Endothelial cell of umbilical vein (primary cell): ENCODE data around the gene ENPP4. TPM values are rescaled to one million over a fixed set of nuclear protein-coding genes. Genes with fewer than 3 reads are reported as not detected.

ENCODE experiments used
- BruUV-seq: library from RNA; stranded (reverse); fragments of 400-500 nt; replicated peaks from 2 replicates; lab custom pipeline; 2021; lab: Mats Ljungman, UMichigan
- CTCF ChIA-PET: fragments of 300-600, 350-600 bp; sonication (Branson Sonifier 250); formaldehyde crosslinking; loops from one replicate; lab custom pipeline; 2021; ENCODE audit warnings: antibody characterized with exemption, inconsistent platforms; lab: Charles Lee
- POLR2A ChIA-PET: fragments of 300-600, 350-600 bp; sonication (Branson Sonifier 250); formaldehyde crosslinking; loops from one replicate; lab custom pipeline; 2021; ENCODE audit warnings: antibody characterized with exemption, inconsistent platforms; lab: Charles Lee
- DNase-seq: peaks from one replicate; pipeline ENCODE4 v3.0.0-alpha.2; 2011; ENCODE audit warnings: low read depth, low spot score
- FAIRE-seq: peaks from 2 replicates; lab custom pipeline; 2011; peaks lifted over from hg19 to GRCh38; lab: Jason Lieb, UNC
- H2AFZ ChIP-seq: 2 replicates; pipeline ENCODE4 v1.6.0; 2012; ENCODE audit warnings: low read depth, low read length, control low read depth, inconsistent platforms
- H3K27ac ChIP-seq: 2 replicates; pipeline ENCODE4 v1.5.1; 2011; ENCODE audit warnings: low read depth, mild to moderate bottlenecking, control low read depth, low read length, moderate library complexity; ENCODE audit not compliant: insufficient read depth
- H3K27me3 ChIP-seq, 2 experiments: 2 replicates each; pipeline versions ENCODE4 v1.6.0 to v1.6.1; 2011; ENCODE audit warnings: low read length in 2 of 2, mixed read lengths in 1 of 2; ENCODE audit not compliant: control insufficient read depth in 2 of 2, insufficient read depth in 2 of 2
- H3K36me3 ChIP-seq, 2 experiments: 2 replicates in 1 of 2; 3 replicates in 1 of 2; pipeline ENCODE4 v1.5.1; 2011; ENCODE audit warnings: low read length in 2 of 2, mild to moderate bottlenecking in 1 of 2, moderate library complexity in 1 of 2; ENCODE audit not compliant: control insufficient read depth in 2 of 2, insufficient read depth in 2 of 2; ENCODE audit errors: extremely low read depth in 1 of 2
- H3K4me1 ChIP-seq: 3 replicates; pipeline ENCODE4 v1.5.1; 2011; ENCODE audit warnings: mild to moderate bottlenecking, low read length; ENCODE audit not compliant: control insufficient read depth, insufficient read depth; ENCODE audit errors: extremely low read depth
- H3K4me2 ChIP-seq: 2 replicates; pipeline ENCODE4 v1.6.1; 2011; ENCODE audit warnings: low read length, control low read depth, mixed read lengths; ENCODE audit not compliant: insufficient read depth
- H3K4me3 ChIP-seq, 3 experiments: fragments of 200-600 bp in 1 of 3; sonication (generic), shearing (Covaris generic) in 1 of 3; replicated peaks in 1 of 3; 2 replicates each; pipeline ENCODE4 v1.5.1; 2011 to 2016; ENCODE audit warnings: control low read depth in 3 of 3, low read length in 3 of 3, mild to moderate bottlenecking in 2 of 3, inconsistent platforms in 1 of 3, low read depth in 1 of 3, moderate library complexity in 1 of 3; ENCODE audit not compliant: insufficient read depth in 1 of 3
- H3K79me2 ChIP-seq: 2 replicates; pipeline ENCODE4 v1.6.0; 2012; ENCODE audit warnings: low read length, inconsistent platforms; ENCODE audit not compliant: control insufficient read depth, insufficient read depth
- H3K9ac ChIP-seq: replicated peaks from 2 replicates; pipeline ENCODE3; 2011; ENCODE audit warnings: low read length, control low read depth; ENCODE audit not compliant: insufficient read depth; ENCODE audit errors: extremely low read depth
- H3K9me1 ChIP-seq: replicated peaks from 3 replicates; pipeline ENCODE4 v1.6.0; 2011; ENCODE audit warnings: mild to moderate bottlenecking, low read length; ENCODE audit not compliant: control insufficient read depth, insufficient read depth; ENCODE audit errors: extremely low read depth
- H3K9me3 ChIP-seq: replicated peaks from 2 replicates; pipeline ENCODE4 v1.5.1; 2012; ENCODE audit warnings: low read length, inconsistent platforms; ENCODE audit not compliant: control insufficient read depth, insufficient read depth
- H4K20me1 ChIP-seq: replicated peaks from 2 replicates; pipeline ENCODE3; 2011; ENCODE audit warnings: mild to moderate bottlenecking, low read length; ENCODE audit not compliant: control insufficient read depth, insufficient read depth; ENCODE audit errors: extremely low read depth
- EZH2 ChIP-seq: IDR thresholded peaks from 2 replicates; pipeline ENCODE4 v1.6.1; 2012; ENCODE audit warnings: borderline replicate concordance, low read depth, mild to moderate bottlenecking, moderate library complexity, low read length, inconsistent platforms; ENCODE audit not compliant: severe bottlenecking
- FOS ChIP-seq: IDR thresholded peaks from 2 replicates; pipeline ENCODE4 v1.6.1; 2011; ENCODE audit warnings: mild to moderate bottlenecking, low read length, moderate library complexity, borderline replicate concordance; ENCODE audit not compliant: insufficient read depth
- MYC ChIP-seq: IDR thresholded peaks from one replicate; pipeline ENCODE4 v1.6.1; 2011; ENCODE audit warnings: mild to moderate bottlenecking, low read depth, low read length
- POLR2A ChIP-seq: IDR thresholded peaks from 2 replicates; pipeline ENCODE4 v1.6.1; 2012; ENCODE audit warnings: low read depth, mild to moderate bottlenecking, control low read depth, low read length
- dilution Hi-C: fragments of 300-500 bp; cut with MboI; formaldehyde crosslinking; loops from one replicate; pipeline ENCODE4 v1.15.0; 2019; ENCODE audit warnings: low sequenced_read_pairs; ENCODE audit not compliant: extremely low pct_ligation_motif_present
- intact Hi-C: fragments of 100-400 bp; cut with micrococcal nuclease; formaldehyde crosslinking; loops from one replicate; pipeline ENCODE4 v1.10.0; 2022
- polyA plus RNA-seq, 4 experiments: library from polyadenylated mRNA; depleted of rRNA in 3 of 4; stranded (reverse) in 3 of 4; unstranded in 1 of 4; fragments of >200 nt; gene quantifications; 2 replicates each; pipeline versions ENCODE4 v1.2.1 to v1.2.3, GENCODE V29; 2011 to 2012; ENCODE audit warnings: missing spikeins in 1 of 4
- total RNA-seq: library from RNA; stranded (reverse); gene quantifications from 2 replicates; pipeline ENCODE4 v1.2.3, GENCODE V29; 2021
- TF ChIP-seq, protein P1 (sequence below): IDR thresholded peaks from 2 replicates; pipeline ENCODE4 v1.6.1; 2011; ENCODE audit not compliant: insufficient read depth, insufficient read length
- TF ChIP-seq, protein P2 (sequence below), 2 donors: IDR thresholded peaks; 1 replicate in 1 of 2; 2 replicates in 1 of 2; pipeline ENCODE4 v1.5.1; 2011; ENCODE audit warnings: low read length in 2 of 2, mild to moderate bottlenecking in 2 of 2, moderate library complexity in 2 of 2, control low read depth in 1 of 2, inconsistent platforms in 1 of 2, low read depth in 1 of 2; ENCODE audit not compliant: insufficient read depth in 1 of 2; ENCODE audit errors: extremely low read depth in 1 of 2

The ENPP4 gene
- total and polyA plus RNA-seq, 2 donors (not counting 3 experiments of a cell fraction or from before 2014, with no cell fraction given), result 1.5 to 3.9 TPM

- peak; percentile 89 for FAIRE-seq
- Histone ChIP-seq H3K27ac (no peak overlapping the region), H3K4me1 (no peaks in the 10 kb centered on the region), H3K36me3 (no peaks in the 10 kb centered on the region), H3K79me2 (no peaks in the 10 kb centered on the region), H3K9me1 (no peaks in the 10 kb centered on the region), H3K4me2 (no peak overlapping the region), H3K9me3 (no peaks in the 10 kb centered on the region), H3K27me3 (peaks cover 5 to 13% of the 10 kb centered on the region in 2 experiments), H3K9ac (no peak overlapping the region), H2AFZ (no peak overlapping the region), H4K20me1 (no peaks in the 10 kb centered on the region), H3K4me3 (no peak overlapping the region)
- intact Hi-C loops, result loop anchor here (1.0 kb wide), 8 partner anchors 48 to 957 kb away; no protein-coding TSS in a partner anchor
- CTCF ChIA-PET, result interaction anchor here (0.6 to 3.1 kb wide), 53 partner anchors 8 to 957 kb away, joined by 3 to 174 read pairs (median 4); partner anchors contain the start of gene ENPP4
- no TSS peak for BruUV-seq
- POLR2A ChIA-PET, result interaction anchor here (0.6 kb wide), 1 partner anchor 758 kb away, joined by 4 read pairs; no protein-coding TSS in a partner anchor
- dilution Hi-C loops, result no loop called here
- DNase-seq, result peak; percentile 58
- TF ChIP-seq, protein P1, sequence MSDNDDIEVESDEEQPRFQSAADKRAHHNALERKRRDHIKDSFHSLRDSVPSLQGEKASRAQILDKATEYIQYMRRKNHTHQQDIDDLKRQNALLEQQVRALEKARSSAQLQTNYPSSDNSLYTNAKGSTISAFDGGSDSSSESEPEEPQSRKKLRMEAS, result no peak
- TF ChIP-seq EZH2 (no peak), FOS (no peak), MYC (no peak), POLR2A (no peak)
- TF ChIP-seq, protein P2, sequence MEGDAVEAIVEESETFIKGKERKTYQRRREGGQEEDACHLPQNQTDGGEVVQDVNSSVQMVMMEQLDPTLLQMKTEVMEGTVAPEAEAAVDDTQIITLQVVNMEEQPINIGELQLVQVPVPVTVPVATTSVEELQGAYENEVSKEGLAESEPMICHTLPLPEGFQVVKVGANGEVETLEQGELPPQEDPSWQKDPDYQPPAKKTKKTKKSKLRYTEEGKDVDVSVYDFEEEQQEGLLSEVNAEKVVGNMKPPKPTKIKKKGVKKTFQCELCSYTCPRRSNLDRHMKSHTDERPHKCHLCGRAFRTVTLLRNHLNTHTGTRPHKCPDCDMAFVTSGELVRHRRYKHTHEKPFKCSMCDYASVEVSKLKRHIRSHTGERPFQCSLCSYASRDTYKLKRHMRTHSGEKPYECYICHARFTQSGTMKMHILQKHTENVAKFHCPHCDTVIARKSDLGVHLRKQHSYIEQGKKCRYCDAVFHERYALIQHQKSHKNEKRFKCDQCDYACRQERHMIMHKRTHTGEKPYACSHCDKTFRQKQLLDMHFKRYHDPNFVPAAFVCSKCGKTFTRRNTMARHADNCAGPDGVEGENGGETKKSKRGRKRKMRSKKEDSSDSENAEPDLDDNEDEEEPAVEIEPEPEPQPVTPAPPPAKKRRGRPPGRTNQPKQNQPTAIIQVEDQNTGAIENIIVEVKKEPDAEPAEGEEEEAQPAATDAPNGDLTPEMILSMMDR (IDR thresholded peaks at IDR 0.05; ENCODE audit: extremely low read depth in 1 of 2, insufficient read depth in 1 of 2, low read depth in 1 of 2, low read length in 2 of 2), result peak; percentile 59 to 73
Measured at GRCh38 chr6:46090115-46091079, 39.4 kb upstream of the ENPP4 start.
